NCI-H226 (cell line): Measurements from ENCODE around the gene SYMPK.
"Not testable (repeated sequence)": the region's sequence is repeated elsewhere in the genome, so short reads cannot be mapped to it uniquely, and the experiment has no call there.

Experiments
- DNase-seq: peaks from one replicate; pipeline ENCODE4 v3.0.0-alpha.2; 2015

SYMPK gene

GRCh38 chr19:45885556-45886426, 22.8 kb upstream of the SYMPK start, which contains the start of gene IRF2BP1:
Gene IRF2BP1 (minus strand): TSS chr19:45886141. CDS start chr19:45885774, 367 bp downstream.
- peak; percentile 90 for DNase-seq

- DNase-seq: no peak
Observed at GRCh38 chr19:45884682-45885555, 22.0 kb upstream of the SYMPK start.

GRCh38 chr19:45883881-45884681, 21.1 kb upstream of the SYMPK start:
- no peak for DNase-seq

- no peak for DNase-seq
Observed at GRCh38 chr19:45883586-45883880, 20.6 kb upstream of the SYMPK start.

GRCh38 chr19:45882652-45883585, 20.0 kb upstream of the SYMPK start:
- peak; percentile 41 for DNase-seq

- DNase-seq: no peak
Observed at GRCh38 chr19:45881909-45882528, 19.1 kb upstream of the SYMPK start.

GRCh38 chr19:45881082-45881908, 18.3 kb upstream of the SYMPK start:
- no peak for DNase-seq

GRCh38 chr19:45879971-45880370, 17.0 kb upstream of the SYMPK start:
- DNase-seq: no peak

GRCh38 chr19:45879055-45879454, 16.1 kb upstream of the SYMPK start:
- no peak for DNase-seq

GRCh38 chr19:45878043-45878794, 15.3 kb upstream of the SYMPK start:
- no peak for DNase-seq

GRCh38 chr19:45876411-45877197, 13.7 kb upstream of the SYMPK start:
- DNase-seq: no peak

GRCh38 chr19:45876161-45876410, 13.1 kb upstream of the SYMPK start:
- no peak for DNase-seq

- DNase-seq: no peak
Observed at GRCh38 chr19:45874620-45874966, 11.6 kb upstream of the SYMPK start.

- DNase-seq: no peak
Observed at GRCh38 chr19:45873219-45873772, 10.3 kb upstream of the SYMPK start.

- no peak for DNase-seq
Observed at GRCh38 chr19:45872095-45872919, 9.4 kb upstream of the SYMPK start.

GRCh38 chr19:45870798-45871197, 7.9 kb upstream of the SYMPK start:
- no peak for DNase-seq

- DNase-seq: not testable (repeated sequence)
Observed at GRCh38 chr19:45867241-45867640, 4.3 kb upstream of the SYMPK start.
